ENCODE data around the gene AGFG1. TPM values are rescaled to one million over a fixed set of nuclear protein-coding genes. Genes with fewer than 3 reads are reported as not detected.

AGFG1 gene
- total and polyA plus RNA-seq, 5 donors, result 21.5 to 65.3 (median 50.3) TPM

DNA sequence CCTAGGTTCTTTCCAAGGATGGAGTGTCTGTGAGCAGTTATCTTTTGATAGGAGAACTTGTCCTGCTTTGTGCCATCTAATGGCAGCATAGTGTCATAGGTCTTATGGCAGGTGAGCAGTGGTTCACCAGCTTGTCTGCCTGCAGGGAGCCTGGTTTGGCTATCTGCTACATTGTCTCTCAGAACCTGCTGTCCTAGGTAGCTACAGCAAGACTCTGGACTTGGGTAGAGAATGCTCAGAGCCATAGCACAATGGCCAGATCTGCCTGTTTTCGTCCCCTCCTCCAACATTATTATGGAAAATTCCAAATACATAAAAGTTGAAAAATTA lies 28.3 kb downstream of the AGFG1 start:
- ATAC-seq (no peak), DNase-seq (no peak)
- no peak overlapping the region for H3K4me3 ChIP-seq (ENCODE audit: low read length)
- intact Hi-C loops (cut with DNase I), result no loop called here
- no peaks in the 10 kb centered on the region for H3K9me3 ChIP-seq (ENCODE audit: control insufficient read depth, low read length)
- H3K4me1 ChIP-seq (ENCODE audit: control insufficient read depth, insufficient read depth, low read length), result peaks cover 10% of the 10 kb centered on the region
- 98% methylated on average over 1 of the region's 1 CpG for WGBS
- no peak overlapping the region for H3K27ac ChIP-seq (ENCODE audit: low read length)
- H3K27me3 ChIP-seq (ENCODE audit: control insufficient read depth, insufficient read depth), result no peaks in the 10 kb centered on the region

DNA sequence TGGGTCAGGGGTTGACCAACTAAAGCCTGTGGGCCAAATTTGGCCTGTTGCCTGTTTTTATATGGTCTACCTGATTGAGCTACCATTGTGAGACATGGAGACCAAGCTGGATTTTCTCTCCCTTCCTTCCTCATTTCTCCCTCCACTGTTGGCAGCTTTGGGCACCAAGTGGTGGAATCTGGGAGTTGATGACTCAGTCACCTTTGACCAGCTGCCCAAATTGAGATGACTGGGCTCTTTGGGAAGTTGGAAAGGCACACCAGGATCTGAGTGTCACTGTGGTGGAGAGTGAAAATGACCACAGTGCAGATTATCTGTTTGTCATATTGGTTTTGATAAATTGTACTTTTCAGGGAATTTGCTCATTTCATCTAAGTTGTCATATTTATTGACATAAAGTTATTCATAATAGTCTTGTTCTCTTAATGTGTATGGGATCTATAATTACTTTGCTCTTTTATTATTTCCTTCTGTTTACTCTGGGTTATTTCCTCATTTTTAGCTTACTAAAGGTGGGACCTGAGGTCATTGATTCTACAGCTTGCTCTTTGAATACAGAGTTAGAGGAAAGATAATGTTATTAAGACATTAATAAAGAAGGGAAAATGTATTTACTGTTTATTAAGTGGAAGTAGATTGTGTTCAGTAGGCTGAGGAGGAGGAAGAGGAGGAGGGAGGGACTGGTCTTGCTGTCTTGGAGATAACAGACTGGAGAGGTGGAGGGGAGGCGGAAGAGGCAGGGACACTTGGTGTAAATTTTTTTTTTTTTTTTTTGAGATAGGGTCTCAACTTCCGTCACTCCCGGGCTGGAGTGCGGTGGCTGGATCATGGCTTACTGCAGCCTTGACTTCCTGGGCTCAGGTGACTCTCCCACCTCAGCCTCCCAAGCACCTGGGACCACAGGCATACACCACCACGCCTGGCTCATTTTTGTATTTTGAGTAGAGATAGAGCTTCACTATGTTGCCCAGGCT lies 31.8 kb downstream of the AGFG1 start:
- no peak overlapping the region for H3K4me3 ChIP-seq (ENCODE audit: low read length)
- DNase-seq (peak in 1 of 3 donors; percentile 39), ATAC-seq (peak; percentile 61 to 79)
- 98% methylated on average over 5 of the region's 5 CpGs for WGBS
- no peaks in the 10 kb centered on the region for H3K9me3 ChIP-seq (ENCODE audit: control insufficient read depth, low read length)
- no peaks in the 10 kb centered on the region for H3K27me3 ChIP-seq (ENCODE audit: control insufficient read depth, insufficient read depth)
- intact Hi-C loops (cut with DNase I), result no loop called here
- no peak overlapping the region for H3K27ac ChIP-seq (ENCODE audit: low read length)
- peaks cover 15% of the 10 kb centered on the region for H3K4me1 ChIP-seq (ENCODE audit: control insufficient read depth, insufficient read depth, low read length)

DNA sequence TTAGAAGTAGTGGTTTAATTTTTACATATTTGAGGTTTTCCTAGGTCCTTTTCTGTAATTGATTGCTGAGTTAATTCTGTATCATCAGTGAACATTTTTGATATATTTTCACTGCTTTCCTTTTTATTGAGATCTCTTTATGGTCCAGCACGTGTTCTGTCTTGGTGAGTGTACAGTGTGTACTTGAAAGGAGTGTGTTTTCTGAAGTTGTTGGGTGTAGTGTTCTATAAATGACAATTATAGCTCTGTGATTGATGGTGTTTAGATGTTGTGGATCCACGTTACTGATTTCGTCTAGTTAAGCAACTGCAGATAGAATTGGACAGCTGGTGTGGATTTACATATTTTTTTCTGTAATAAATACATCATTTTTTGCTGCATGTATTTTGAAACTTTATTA lies 32.7 kb downstream of the AGFG1 start:
- H3K9me3 ChIP-seq (ENCODE audit: control insufficient read depth, low read length), result no peaks in the 10 kb centered on the region
- ATAC-seq, result no peak
- peaks cover 15% of the 10 kb centered on the region for H3K4me1 ChIP-seq (ENCODE audit: control insufficient read depth, insufficient read depth, low read length)
- no peak overlapping the region for H3K4me3 ChIP-seq (ENCODE audit: low read length)
- DNase-seq, result no peak
- intact Hi-C loops (cut with DNase I), result loop anchor here in 1 of 4 donors (1.0 kb wide), 1 partner anchor 12 kb away; no protein-coding TSS in a partner anchor
- H3K27me3 ChIP-seq (ENCODE audit: control insufficient read depth, insufficient read depth), result no peaks in the 10 kb centered on the region
- H3K27ac ChIP-seq (ENCODE audit: low read length), result no peak overlapping the region
- 74% methylated on average over 3 of the region's 3 CpGs for WGBS

DNA sequence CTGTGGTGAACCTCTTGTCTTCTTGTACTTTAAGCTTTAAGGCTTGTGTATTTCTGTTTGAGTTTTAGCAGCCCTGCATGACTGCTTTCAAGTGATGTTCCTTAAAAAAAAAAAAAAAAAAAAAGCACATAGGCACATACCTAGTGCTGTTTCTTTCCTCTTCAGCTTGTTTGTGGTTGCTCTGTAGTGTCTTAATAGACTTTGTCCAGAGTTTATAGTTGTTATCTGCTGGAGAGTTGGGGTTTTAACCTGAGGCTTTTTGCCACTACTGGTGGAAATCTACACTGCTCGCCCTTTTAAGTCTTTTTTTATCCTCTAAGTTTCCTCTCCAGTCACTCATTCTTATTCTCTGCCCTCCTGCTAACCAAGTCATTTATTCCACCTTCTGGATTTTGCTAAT lies 34.5 kb downstream of the AGFG1 start:
- Histone ChIP-seq H3K27ac (ENCODE audit: low read length) (no peak overlapping the region), H3K9me3 (ENCODE audit: control insufficient read depth, low read length) (no peaks in the 10 kb centered on the region), H3K4me3 (ENCODE audit: low read length) (no peak overlapping the region), H3K4me1 (ENCODE audit: control insufficient read depth, insufficient read depth, low read length) (peaks cover 11% of the 10 kb centered on the region), H3K27me3 (ENCODE audit: control insufficient read depth, insufficient read depth) (no peaks in the 10 kb centered on the region)
- no peak for DNase-seq
- 78% methylated on average over 1 of the region's 1 CpG for WGBS
- intact Hi-C loops (cut with DNase I), result no loop called here
- no peak for ATAC-seq

DNA sequence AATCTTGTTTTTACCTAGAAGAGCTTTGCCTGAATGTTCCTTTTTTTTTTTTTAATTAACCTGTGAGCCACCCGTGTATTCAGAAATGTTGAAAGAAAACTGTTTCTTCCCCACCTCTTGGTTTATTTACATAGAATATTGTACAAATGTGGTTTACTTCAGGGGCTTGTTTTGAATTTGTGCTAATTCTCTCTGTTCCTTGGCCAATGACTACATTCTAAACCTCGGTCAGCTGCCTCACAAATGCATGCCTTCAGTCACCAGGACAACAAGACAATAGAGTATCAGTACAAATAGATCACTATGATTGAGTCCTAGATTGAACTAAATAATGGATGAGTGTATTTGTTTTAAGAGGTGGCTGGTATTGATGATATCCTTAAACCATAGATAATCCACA lies 36.0 kb downstream of the AGFG1 start:
- no peaks in the 10 kb centered on the region for H3K27me3 ChIP-seq (ENCODE audit: control insufficient read depth, insufficient read depth)
- ATAC-seq (no peak), DNase-seq (no peak)
- 85% methylated on average over 2 of the region's 2 CpGs for WGBS
- no peaks in the 10 kb centered on the region for H3K9me3 ChIP-seq (ENCODE audit: control insufficient read depth, low read length)
- no peak overlapping the region for H3K27ac ChIP-seq (ENCODE audit: low read length)
- H3K4me1 ChIP-seq (ENCODE audit: control insufficient read depth, insufficient read depth, low read length), result peaks cover 10% of the 10 kb centered on the region
- no peak overlapping the region for H3K4me3 ChIP-seq (ENCODE audit: low read length)
- intact Hi-C loops (cut with DNase I), result no loop called here

- WGBS, result 79% methylated on average over 2 of the region's 2 CpGs
- no peak for ATAC-seq
Observed at GRCh38 chr2:227509076-227509475, 37.1 kb downstream of the AGFG1 start.

DNA sequence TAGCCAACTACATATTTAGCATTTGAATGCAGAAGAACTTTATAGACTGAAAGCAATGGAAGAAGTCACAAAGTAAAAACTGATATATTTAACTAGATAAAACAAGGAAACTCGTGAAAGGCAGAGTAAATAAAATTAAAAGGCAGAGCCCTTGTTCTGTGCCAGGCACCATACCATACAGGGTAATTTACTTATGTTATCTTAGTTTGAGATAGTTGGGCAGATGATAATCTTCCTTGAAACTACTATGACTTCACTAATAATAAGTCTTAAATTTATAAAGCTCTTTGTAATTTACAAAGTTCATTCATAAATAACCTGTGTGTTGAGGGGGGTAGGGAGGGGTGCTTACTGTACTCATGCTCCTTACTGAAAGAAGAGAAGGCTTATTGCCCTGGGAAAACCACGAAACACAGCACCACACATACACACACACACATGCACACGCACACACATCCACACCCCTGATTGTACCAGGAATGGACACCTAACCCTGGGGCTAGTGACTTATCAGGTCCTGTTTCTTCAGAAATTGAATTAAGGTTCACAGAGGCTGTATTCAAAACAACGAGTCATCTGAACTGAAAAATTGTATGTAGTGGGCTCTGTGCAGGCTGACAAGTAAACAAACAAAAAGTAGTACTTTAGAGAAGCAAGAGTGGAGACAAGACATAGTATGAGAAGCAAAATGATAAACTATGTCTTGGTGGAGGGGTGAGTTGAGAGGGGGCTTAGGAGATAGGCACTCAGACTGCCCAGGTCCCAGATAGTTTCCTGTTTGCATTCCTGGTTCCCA lies 38.1 kb downstream of the AGFG1 start:
- DNase-seq, result no peak
- Histone ChIP-seq H3K9me3 (ENCODE audit: control insufficient read depth, low read length) (no peaks in the 10 kb centered on the region), H3K4me3 (ENCODE audit: low read length) (no peak overlapping the region), H3K4me1 (ENCODE audit: control insufficient read depth, insufficient read depth, low read length) (peaks cover 12% of the 10 kb centered on the region), H3K27me3 (ENCODE audit: control insufficient read depth, insufficient read depth) (no peaks in the 10 kb centered on the region), H3K27ac (ENCODE audit: low read length) (no peak overlapping the region)
- WGBS, result 58% methylated on average over 4 of the region's 4 CpGs
- no peak for ATAC-seq
- intact Hi-C loops (cut with DNase I), result no loop called here

More at GRCh38 chr2:227509076-227509475, 37.1 kb downstream of the AGFG1 start:
- Histone ChIP-seq H3K4me3 (ENCODE audit: low read length) (no peak overlapping the region), H3K4me1 (ENCODE audit: control insufficient read depth, insufficient read depth, low read length) (peaks cover 9% of the 10 kb centered on the region), H3K27me3 (ENCODE audit: control insufficient read depth, insufficient read depth) (no peaks in the 10 kb centered on the region), H3K27ac (ENCODE audit: low read length) (no peak overlapping the region), H3K9me3 (ENCODE audit: control insufficient read depth, low read length) (no peaks in the 10 kb centered on the region)
- intact Hi-C loops (cut with DNase I), result no loop called here
- no peak for DNase-seq

DNA sequence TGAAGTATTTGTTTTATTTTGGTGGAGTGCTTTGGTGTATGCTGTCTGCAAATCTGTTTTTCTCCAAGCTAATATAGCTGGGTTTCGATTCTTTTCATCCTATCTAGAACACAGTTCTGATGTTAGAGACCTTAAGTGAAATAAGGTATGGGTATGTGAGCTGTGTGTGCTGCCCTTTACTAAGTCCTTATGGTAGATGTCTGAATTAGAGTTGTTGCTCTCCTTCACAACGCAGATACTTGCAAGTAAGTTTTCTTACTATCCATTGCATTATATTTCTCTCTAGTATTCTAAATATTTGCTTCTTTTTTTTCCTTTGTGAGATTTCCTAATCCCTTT lies 38.6 kb downstream of the AGFG1 start:
- intact Hi-C loops (cut with DNase I), result no loop called here
- H3K27me3 ChIP-seq (ENCODE audit: control insufficient read depth, insufficient read depth), result no peaks in the 10 kb centered on the region
- WGBS, result 74% methylated on average over 2 of the region's 2 CpGs

DNA sequence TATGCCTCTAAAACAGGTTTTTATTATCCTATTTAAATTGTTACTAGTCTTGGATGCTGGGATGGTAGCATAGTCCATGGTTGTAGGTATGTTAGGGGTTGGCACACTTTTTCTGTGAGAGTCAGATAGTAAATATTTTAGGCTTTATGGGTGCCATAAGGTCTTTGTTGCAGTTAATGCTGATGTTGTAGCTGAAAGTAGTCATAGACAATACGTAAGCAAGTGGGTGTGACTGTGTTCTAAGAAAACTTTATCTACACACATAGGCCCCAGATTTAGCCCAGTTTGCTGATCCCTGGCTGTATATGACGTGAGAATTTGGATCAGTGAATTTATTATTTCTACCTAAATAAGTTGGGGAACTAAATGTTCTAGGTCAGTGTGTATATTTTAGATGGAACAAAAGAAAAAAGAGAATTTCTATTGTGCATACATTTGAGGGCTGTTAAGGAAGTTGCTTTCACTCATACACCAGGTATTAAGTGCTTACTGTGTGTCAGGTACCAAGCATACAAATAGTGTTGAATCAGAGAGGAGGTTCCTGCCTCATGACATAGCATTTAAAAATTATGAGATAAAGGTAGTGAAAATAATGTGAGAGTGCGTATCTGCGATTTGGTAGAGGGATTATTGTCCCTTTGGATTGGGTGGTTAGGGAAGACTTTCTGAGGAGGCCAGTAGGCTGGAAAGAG lies 39.4 kb downstream of the AGFG1 start:
- DNase-seq (no peak), ATAC-seq (no peak)
- Histone ChIP-seq H3K27me3 (ENCODE audit: control insufficient read depth, insufficient read depth) (no peaks in the 10 kb centered on the region), H3K27ac (ENCODE audit: low read length) (no peak overlapping the region), H3K4me1 (ENCODE audit: control insufficient read depth, insufficient read depth, low read length) (peaks cover 13% of the 10 kb centered on the region), H3K4me3 (ENCODE audit: low read length) (no peak overlapping the region), H3K9me3 (ENCODE audit: control insufficient read depth, low read length) (no peaks in the 10 kb centered on the region)
- 77% methylated on average over 4 of the region's 4 CpGs for WGBS
- intact Hi-C loops (cut with DNase I), result no loop called here

More for the DNA sequence above, 38.6 kb downstream of the AGFG1 start:
- no peak for ATAC-seq
- Histone ChIP-seq H3K9me3 (ENCODE audit: control insufficient read depth, low read length) (no peaks in the 10 kb centered on the region), H3K4me1 (ENCODE audit: control insufficient read depth, insufficient read depth, low read length) (peaks cover 12% of the 10 kb centered on the region), H3K4me3 (ENCODE audit: low read length) (no peak overlapping the region), H3K27ac (ENCODE audit: low read length) (no peak overlapping the region)
- DNase-seq, result no peak

DNA sequence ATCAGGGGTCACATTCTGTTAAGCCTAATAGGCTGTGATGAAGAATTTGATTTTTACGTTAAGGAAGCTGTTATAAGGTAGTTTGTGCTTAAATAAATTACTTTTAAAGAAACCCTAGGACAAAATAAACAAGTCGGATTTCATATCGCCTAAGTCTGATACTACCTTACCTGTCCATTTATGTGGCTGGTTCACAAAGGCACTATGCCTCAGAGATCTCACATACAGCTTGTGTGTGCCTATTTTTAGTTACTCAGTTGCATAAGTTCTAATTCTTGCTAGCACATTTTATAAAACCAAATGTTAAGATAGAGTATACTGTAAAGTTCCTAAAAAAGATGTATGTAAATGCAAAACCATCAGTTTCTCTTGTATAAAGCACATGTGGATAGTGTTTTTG lies 40.0 kb downstream of the AGFG1 start:
- no peak for ATAC-seq
- Histone ChIP-seq H3K4me1 (ENCODE audit: control insufficient read depth, insufficient read depth, low read length) (peaks cover 12% of the 10 kb centered on the region), H3K27ac (ENCODE audit: low read length) (no peak overlapping the region), H3K27me3 (ENCODE audit: control insufficient read depth, insufficient read depth) (no peaks in the 10 kb centered on the region), H3K4me3 (ENCODE audit: low read length) (no peak overlapping the region), H3K9me3 (ENCODE audit: control insufficient read depth, low read length) (no peaks in the 10 kb centered on the region)
- no peak for DNase-seq
- intact Hi-C loops (cut with DNase I), result no loop called here
- 79% methylated on average over 3 of the region's 3 CpGs for WGBS

GRCh38 chr2:227513113-227513512 lies 41.2 kb downstream of the AGFG1 start:
- DNase-seq, result no peak
- intact Hi-C loops (cut with DNase I), result no loop called here
- Histone ChIP-seq H3K27me3 (ENCODE audit: control insufficient read depth, insufficient read depth) (no peaks in the 10 kb centered on the region), H3K4me3 (ENCODE audit: low read length) (no peak overlapping the region), H3K27ac (ENCODE audit: low read length) (no peak overlapping the region), H3K9me3 (ENCODE audit: control insufficient read depth, low read length) (no peaks in the 10 kb centered on the region), H3K4me1 (ENCODE audit: control insufficient read depth, insufficient read depth, low read length) (peaks cover 14% of the 10 kb centered on the region)
- ATAC-seq, result peak; percentile 55 to 60
- 23% methylated on average over 1 of the region's 1 CpG for WGBS
